Eye (tissue), 1 donor: ENCODE results near the gene TBC1D3G.
"Not testable (repeated sequence)": the region's sequence is repeated elsewhere in the genome, so short reads cannot be mapped to it uniquely, and the experiment has no call there.

Source experiments
- DNase-seq: peaks from one replicate; pipeline ENCODE4 v3.0.0-alpha.2; 2015

Gene TBC1D3G

DNA sequence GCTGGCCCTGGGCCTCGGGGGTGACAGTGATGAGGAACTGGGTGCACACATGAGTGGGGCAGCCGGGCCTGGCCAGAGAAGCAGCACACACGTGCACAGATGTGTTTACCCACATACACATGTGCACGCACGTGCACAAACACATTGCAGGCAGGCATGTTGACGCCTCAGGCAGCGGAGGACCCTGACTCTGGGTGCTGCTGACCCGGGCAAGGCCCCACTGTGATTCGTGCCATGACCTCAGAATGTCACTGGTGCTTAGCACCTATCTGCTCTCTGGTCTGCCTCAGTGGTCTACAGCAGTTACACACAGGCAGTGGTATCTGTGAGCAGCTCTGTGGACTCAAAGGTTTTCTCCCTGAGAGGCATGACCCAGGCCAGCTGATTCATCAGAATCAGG lies at the start of gene TBC1D3G:
Gene TBC1D3G, plus strand, starts transcription at position 301 of the 400 bp plus-strand sequence. CDS start 1,528 bp downstream, outside the sequence.
- not testable (repeated sequence) for DNase-seq

GRCh38 chr17:36283256-36283655 lies 40.4 kb upstream of the TBC1D3G start:
- not testable (repeated sequence) for DNase-seq

- DNase-seq: not testable (repeated sequence)
These were observed 39.5 kb upstream of the TBC1D3G start for GRCh38 chr17:36284219-36284618.

- not testable (repeated sequence) for DNase-seq
These were observed 33.6 kb upstream of the TBC1D3G start for GRCh38 chr17:36289965-36290612.

DNA sequence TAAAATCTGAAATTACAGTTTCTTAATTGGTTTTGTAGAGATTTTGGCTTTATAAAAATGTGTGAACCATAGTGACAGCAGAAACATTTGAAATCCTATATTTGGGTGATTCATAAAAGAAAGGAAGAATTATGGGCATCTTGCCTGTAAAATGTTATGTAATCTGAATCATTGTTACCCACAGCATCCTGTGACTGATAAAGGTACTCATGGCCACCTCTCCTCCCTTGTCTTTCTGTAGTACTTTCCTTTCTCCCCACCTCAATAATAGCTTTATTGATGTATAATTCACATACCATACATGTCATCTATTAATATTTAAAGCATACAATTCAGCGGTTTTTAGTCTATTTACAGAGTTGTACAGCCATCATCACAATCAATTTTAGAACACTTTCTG lies 28.5 kb upstream of the TBC1D3G start:
- not testable (repeated sequence) for DNase-seq

- not testable (repeated sequence) for DNase-seq
These were observed 7.9 kb upstream of the TBC1D3G start for GRCh38 chr17:36315736-36316135.

- not testable (repeated sequence) for DNase-seq
These were observed 38.8 kb downstream of the TBC1D3G start for GRCh38 chr17:36362496-36362895.

DNA sequence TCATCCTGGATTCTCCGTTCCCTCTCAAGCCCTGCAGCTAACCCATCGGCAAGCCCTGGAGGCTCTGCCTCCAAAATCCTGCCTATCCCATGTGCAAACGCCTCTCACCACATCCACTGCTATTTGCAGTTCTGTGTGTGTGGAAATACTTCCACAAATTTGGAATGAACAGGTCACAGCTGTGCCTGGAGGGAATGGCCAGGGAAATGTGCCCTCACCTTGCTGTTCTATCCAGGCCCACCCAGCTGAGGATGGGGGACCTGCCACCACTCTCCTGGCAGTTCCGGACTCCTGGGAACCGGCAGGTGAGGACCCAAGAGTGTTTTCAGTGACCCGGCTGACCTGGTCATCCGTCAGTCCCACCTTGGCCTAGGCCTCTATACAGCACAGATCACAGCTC lies 52.3 kb downstream of the TBC1D3G start:
- not testable (repeated sequence) for DNase-seq
